Astrocyte of the hippocampus (primary cell): ENCODE data around the gene CD96.

Experiments
- DNase-seq: peaks from one replicate; pipeline ENCODE4 v3.0.0; 2011; ENCODE audit warnings: low read depth, low spot score

The CD96 gene

GRCh38 chr3:111676211-111677006 is 134.4 kb downstream of the CD96 start:
- DNase-seq = peak; percentile 83

- no peak for DNase-seq
Observed at GRCh38 chr3:111677007-111677392, 135.0 kb downstream of the CD96 start.

- peak; percentile 16 for DNase-seq
Observed at GRCh38 chr3:111681661-111682426, 139.8 kb downstream of the CD96 start.

GRCh38 chr3:111684640-111685039 is 142.6 kb downstream of the CD96 start:
- DNase-seq = no peak

GRCh38 chr3:111688190-111688800 is 146.3 kb downstream of the CD96 start:
- DNase-seq = no peak

GRCh38 chr3:111690242-111690641 is 148.2 kb downstream of the CD96 start:
- DNase-seq = peak; percentile 64

- DNase-seq = peak; percentile 70
Observed at GRCh38 chr3:111691293-111691909, 149.4 kb downstream of the CD96 start.

GRCh38 chr3:111692593-111693552 is 150.9 kb downstream of the CD96 start:
- DNase-seq = no peak

- no peak for DNase-seq
Observed at GRCh38 chr3:111694471-111694870, 152.5 kb downstream of the CD96 start.

GRCh38 chr3:111695636-111696117 is 153.7 kb downstream of the CD96 start:
- DNase-seq = peak; percentile 53

GRCh38 chr3:111700054-111700453 is 158.1 kb downstream of the CD96 start:
- DNase-seq = no peak

GRCh38 chr3:111701292-111701906 is 159.4 kb downstream of the CD96 start:
- no peak for DNase-seq
